Endothelial cell (in vitro differentiated cells): Measurements from ENCODE around the gene INTS6. TPM values are rescaled to one million over a fixed set of nuclear protein-coding genes. Genes with fewer than 3 reads are reported as not detected.
A peak's percentile ranks its signal among the peaks of the same experiment; 100 is the strongest.

ENCODE experiments used
- DNase-seq: peaks from one replicate; pipeline ENCODE4 v3.0.0; 2021; ENCODE audit warnings: low spot score
- H3K27ac Mint-ChIP-seq: one replicate; pipeline ENCODE4 v1.8.0; 2021; ENCODE audit warnings: mixed read lengths, inconsistent platforms; ENCODE audit not compliant: unreplicated experiment
- H3K27me3 Mint-ChIP-seq: one replicate; pipeline ENCODE4 v1.8.0; 2021; ENCODE audit warnings: mild to moderate bottlenecking, moderate library complexity, mixed read lengths, inconsistent platforms; ENCODE audit not compliant: unreplicated experiment
- H3K36me3 Mint-ChIP-seq: one replicate; pipeline ENCODE4 v1.8.0; 2021; ENCODE audit warnings: mild to moderate bottlenecking, low read depth, mixed read lengths, inconsistent platforms; ENCODE audit not compliant: unreplicated experiment
- H3K4me1 Mint-ChIP-seq: one replicate; pipeline ENCODE4 v1.8.0; 2021; ENCODE audit warnings: mild to moderate bottlenecking, mixed read lengths, inconsistent platforms; ENCODE audit not compliant: unreplicated experiment
- H3K4me3 Mint-ChIP-seq: one replicate; pipeline ENCODE4 v1.8.0; 2021; ENCODE audit warnings: mild to moderate bottlenecking, mixed read lengths, inconsistent platforms; ENCODE audit not compliant: unreplicated experiment
- H3K9me3 Mint-ChIP-seq: one replicate; pipeline ENCODE4 v1.8.0; 2021; ENCODE audit warnings: mixed read lengths, inconsistent platforms; ENCODE audit not compliant: unreplicated experiment
- CTCF ChIP-seq: fragments of 200-600 bp; sonication (generic); IDR thresholded peaks from one replicate; pipeline ENCODE4 v1.5.0; 2021; ENCODE audit warnings: antibody characterized with exemption; ENCODE audit not compliant: unreplicated experiment
- total RNA-seq: library from RNA; stranded (reverse); fragmentation: NEBNext Ultra II Directional; extraction: Animal tissue kit (Norgen Biotek cat#: 25700); gene quantifications from one replicate; pipeline ENCODE4 v1.2.1, GENCODE V29; 2021; ENCODE audit not compliant: unreplicated experiment

The INTS6 gene
- total RNA-seq, 1 donor from 2014 or later, result 45.0 TPM

GRCh38 chr13:51456510-51456909 lies 3.7 kb upstream of the INTS6 start:
- no peak overlapping the region for H3K27ac Mint-ChIP-seq
- peaks cover 5% of the 10 kb centered on the region for H3K27me3 Mint-ChIP-seq
- TF ChIP-seq CTCF, result no peak
- peaks cover 16% of the 10 kb centered on the region for H3K36me3 Mint-ChIP-seq
- no peaks in the 10 kb centered on the region for H3K9me3 Mint-ChIP-seq
- peaks cover 18% of the 10 kb centered on the region for H3K4me1 Mint-ChIP-seq
- H3K4me3 Mint-ChIP-seq, result no peak overlapping the region
- DNase-seq, result no peak

- DNase-seq, result no peak
- no peak overlapping the region for H3K4me3 Mint-ChIP-seq
- H3K27ac Mint-ChIP-seq, result peak overlapping the region; percentile 53
- H3K4me1 Mint-ChIP-seq, result peaks cover 20% of the 10 kb centered on the region
- H3K27me3 Mint-ChIP-seq, result peaks cover 7% of the 10 kb centered on the region
- H3K9me3 Mint-ChIP-seq, result no peaks in the 10 kb centered on the region
- TF ChIP-seq CTCF, result no peak
- H3K36me3 Mint-ChIP-seq, result peaks cover 18% of the 10 kb centered on the region
These were observed 2.7 kb upstream of the INTS6 start for GRCh38 chr13:51455532-51455931.

- H3K27ac Mint-ChIP-seq, result peak overlapping the region; percentile 95
- DNase-seq, result peak; percentile 23
- H3K4me1 Mint-ChIP-seq, result peaks cover 28% of the 10 kb centered on the region
- H3K9me3 Mint-ChIP-seq, result no peaks in the 10 kb centered on the region
- peaks cover 22% of the 10 kb centered on the region for H3K36me3 Mint-ChIP-seq
- H3K27me3 Mint-ChIP-seq, result peaks cover 7% of the 10 kb centered on the region
- TF ChIP-seq CTCF, result no peak
- H3K4me3 Mint-ChIP-seq, result peak overlapping the region; percentile 92
These were observed 1.3 kb upstream of the INTS6 start for GRCh38 chr13:51453959-51454703.

- peak overlapping the region; percentile 95 for H3K27ac Mint-ChIP-seq
- peak; percentile 74 for DNase-seq
- peak overlapping the region; percentile 94 for H3K4me3 Mint-ChIP-seq
- peaks cover 29% of the 10 kb centered on the region for H3K4me1 Mint-ChIP-seq
- H3K36me3 Mint-ChIP-seq, result peaks cover 22% of the 10 kb centered on the region
- peaks cover 7% of the 10 kb centered on the region for H3K27me3 Mint-ChIP-seq
- TF ChIP-seq CTCF, result no peak
- H3K9me3 Mint-ChIP-seq, result no peaks in the 10 kb centered on the region
These were observed 547 bp upstream of the INTS6 start for GRCh38 chr13:51453207-51453958.
